HL-60/S4 treated with retinoic acid at 250 ng/mL for 4 days and 3 days (cell line): ENCODE measurements around the gene APAF1.

Experiments
- in situ Hi-C: fragments of 300-500 bp; cut with MboI; formaldehyde crosslinking; loops from 2 replicates; pipeline ENCODE4 v1.7.0; 2022; ENCODE audit warnings: low sequenced_read_pairs

APAF1 gene

DNA sequence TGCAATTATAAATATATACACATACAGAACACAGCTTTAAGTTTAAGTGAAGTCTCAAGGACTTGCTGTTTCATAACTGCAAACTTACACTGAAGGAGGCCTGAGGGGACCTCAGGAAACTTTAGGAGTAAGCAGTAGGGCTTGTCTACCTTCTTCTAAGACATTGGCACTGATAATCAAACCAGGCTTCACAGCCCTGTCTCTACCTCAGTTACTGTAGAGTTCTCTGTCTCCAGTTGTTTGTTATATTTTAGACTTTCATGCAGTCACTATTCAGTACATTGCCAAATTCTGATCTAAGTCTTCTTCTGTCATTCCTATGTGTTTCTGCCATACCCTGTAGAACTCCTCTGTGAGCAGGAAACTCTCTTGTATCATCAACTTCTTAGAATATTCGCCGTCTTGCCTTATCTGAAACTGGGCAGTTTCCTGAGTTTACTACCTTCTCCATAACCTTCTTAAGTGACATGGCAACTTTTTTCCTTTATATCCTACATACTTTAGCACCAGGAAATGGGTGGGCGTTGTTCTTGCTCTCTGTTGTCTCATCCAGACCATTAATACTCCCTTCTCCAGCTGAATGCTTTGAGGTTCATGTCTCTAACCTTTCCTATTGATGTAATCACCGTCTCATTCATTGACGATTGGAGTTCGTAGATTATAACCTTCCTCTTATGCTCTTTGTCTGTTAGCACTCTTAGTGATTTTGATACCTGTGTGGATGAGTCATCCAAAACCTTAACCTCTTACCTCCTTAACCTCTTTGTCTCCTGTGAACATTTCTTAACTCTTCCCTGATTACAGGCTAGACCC lies 11.4 kb downstream of the APAF1 start:
- in situ Hi-C loops, result no loop called here

- in situ Hi-C loops, result no loop called here
Measured at GRCh38 chr12:98660521-98660920, 15.4 kb downstream of the APAF1 start.

DNA sequence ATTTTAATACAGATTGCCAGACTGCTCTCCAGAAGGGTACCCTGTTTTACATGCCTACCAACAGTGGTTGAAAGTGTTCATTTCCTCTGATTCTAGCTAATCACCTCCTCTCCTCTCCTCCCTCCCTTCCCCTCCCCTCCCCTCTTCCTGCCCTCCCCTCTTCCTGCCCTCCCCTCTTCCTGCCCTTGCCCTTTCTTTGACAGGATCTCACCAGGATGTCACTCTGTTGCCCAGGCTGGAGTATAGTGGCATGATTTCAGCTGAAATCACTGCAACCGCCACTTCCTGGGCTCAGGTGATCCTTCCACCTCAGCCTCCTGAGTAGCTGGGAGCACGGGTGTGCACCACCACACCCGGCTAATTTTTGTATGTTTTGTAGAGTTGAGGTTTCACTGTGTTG lies 24.7 kb downstream of the APAF1 start:
- in situ Hi-C loops, result no loop called here

DNA sequence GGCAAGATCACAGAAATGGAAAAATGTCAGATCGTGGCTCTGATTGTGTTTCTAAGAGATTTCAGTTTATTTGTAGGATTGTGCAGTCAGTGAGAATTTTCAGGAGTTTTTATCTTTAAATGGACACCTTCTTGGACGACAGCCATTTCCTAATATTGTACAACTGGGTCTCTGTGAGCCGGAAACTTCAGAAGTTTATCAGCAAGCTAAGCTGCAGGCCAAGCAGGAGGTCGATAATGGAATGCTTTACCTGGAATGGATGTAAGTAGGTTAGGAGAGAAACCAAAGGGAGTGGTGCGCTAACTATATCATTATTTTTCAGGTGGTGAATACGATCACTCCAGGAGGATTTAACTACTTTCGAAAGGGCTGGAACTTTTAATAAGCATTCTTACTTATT lies 26.4 kb downstream of the APAF1 start:
- in situ Hi-C loops, result no loop called here

- in situ Hi-C loops, result no loop called here
Measured at GRCh38 chr12:98674841-98675240, 29.8 kb downstream of the APAF1 start.

DNA sequence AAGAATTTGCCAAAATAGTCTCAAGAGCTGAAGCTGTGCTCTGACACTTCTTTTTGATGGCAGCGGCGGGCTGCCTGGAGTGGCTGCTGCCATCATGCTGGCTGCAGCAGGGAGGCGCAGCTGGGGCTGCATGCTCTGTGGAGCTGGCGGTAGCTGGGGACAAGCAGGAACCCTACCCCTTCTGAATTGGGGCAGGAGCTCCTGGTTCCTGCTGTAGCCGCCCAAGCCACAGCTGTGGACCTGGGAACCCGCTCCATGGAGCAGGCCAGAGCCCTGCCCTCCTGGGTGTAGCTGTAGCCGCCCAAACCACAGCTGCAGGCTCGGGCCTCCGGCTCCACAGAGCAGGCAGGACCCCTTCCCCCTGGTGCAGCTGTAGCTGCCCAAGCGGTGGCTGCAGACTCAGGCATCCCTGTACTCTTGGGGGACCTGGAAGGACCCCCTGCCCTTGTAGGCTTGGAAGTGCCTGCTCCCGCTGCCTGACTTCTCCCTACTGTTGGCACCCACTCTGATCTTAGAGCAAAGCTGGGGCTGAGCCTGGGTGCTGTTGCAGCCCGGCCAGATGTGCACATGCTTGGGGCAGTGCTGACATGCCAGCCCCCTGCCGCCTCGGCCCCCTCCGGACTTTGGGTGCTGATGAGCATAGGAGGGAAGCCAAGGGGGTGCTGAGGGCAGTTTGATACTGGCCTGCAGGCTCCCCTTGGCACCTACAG lies 33.3 kb downstream of the APAF1 start:
- in situ Hi-C loops, result no loop called here

- in situ Hi-C loops, result no loop called here
Measured at GRCh38 chr12:98678946-98679610, 34.0 kb downstream of the APAF1 start.

GRCh38 chr12:98679611-98680005 lies 34.5 kb downstream of the APAF1 start:
- in situ Hi-C loops, result no loop called here

DNA sequence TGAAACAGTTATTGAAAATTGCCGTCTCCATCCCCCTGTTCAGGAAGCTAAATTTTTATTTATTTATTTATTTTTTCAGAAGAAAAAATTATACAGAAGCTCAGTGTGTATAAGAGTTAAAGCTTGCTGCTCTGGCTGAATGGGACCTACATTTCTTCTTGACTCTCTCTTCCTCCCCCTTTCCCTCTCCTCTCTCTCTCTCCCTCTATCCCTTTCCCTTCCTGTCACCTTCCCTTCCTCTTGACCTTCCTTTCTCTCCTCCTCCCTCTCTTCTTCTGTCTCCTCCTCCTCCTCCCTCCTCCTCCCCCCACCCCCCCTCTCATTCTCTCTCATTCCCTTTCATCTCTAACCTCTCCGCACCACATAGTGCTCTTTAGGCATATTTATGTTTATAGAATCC lies 39.1 kb downstream of the APAF1 start:
- in situ Hi-C loops, result no loop called here

- in situ Hi-C loops, result no loop called here
Measured at GRCh38 chr12:98686603-98687002, 41.5 kb downstream of the APAF1 start.

- in situ Hi-C loops, result no loop called here
Measured at GRCh38 chr12:98691351-98691750, 46.3 kb downstream of the APAF1 start.

DNA sequence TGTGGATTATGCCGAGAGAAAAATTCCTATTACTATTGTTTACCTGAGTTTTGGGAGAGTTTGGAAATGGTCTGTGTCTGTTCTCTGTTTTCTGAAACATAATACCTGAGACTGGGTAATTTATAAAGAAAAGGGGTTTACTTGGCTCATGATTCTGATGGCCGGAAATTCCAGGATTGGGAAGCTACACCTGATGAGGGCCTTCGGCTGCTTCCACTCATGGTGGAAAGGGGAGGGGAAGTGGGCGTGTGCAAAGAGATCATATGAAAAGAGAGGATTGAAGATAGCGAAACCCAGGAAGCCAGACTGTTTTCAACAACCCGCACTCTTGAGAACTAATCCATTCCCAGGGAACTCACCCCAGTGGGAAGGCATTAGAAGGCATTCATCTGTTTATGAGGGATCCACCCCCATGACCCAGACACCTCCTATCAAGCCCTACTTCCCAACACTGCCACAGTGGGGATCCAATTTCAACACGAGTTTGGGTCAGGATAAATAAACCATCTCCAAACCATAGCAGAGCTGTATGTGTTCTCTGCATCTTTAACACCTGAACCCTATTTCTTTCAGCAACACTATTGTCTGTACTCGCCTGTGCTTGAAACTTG lies 51.1 kb downstream of the APAF1 start:
- in situ Hi-C loops, result no loop called here

GRCh38 chr12:98697209-98697608 lies 52.1 kb downstream of the APAF1 start:
- in situ Hi-C loops, result no loop called here

- in situ Hi-C loops, result no loop called here
Measured at GRCh38 chr12:98698603-98699463, 53.7 kb downstream of the APAF1 start.

- in situ Hi-C loops, result no loop called here
Measured at GRCh38 chr12:98699586-98699985, 54.5 kb downstream of the APAF1 start.

DNA sequence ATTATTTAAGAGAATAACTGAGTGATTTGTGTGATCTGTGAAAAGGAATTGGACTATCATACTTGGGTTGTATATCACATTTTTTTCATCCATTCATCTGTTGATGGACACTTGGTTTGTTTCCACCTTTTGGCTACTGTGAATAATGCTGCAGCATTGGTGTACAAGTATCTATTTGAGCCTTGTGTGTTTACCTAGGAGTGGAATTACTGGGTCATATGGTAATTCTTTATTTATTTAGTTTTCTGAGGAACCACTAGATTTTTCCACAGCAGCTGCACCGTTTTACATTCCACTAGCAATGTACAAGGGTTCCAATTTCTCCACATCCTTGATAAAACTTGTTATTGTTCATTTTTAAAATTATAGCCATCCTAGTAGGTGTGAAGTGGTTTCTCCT lies 56.1 kb downstream of the APAF1 start:
- in situ Hi-C loops, result no loop called here

DNA sequence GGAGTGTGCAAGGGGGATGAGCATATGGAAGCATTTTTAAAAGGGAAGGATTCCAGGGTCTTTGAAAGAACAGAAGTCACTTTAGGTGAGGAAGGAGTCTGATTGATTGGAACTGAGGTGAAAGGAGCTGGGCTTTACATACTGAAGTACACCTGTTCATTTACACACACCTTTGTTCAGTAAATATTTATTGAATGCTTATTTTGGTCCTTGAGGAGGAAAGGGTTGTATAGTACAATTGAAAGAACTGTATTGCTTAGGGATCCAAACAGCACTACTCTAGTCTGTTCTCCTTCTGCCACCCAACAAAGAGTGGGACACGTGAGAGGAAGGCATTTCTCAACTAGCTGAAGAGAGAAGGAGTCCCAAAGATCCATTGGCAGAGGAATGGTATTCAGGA lies 63.9 kb downstream of the APAF1 start:
- in situ Hi-C loops, result no loop called here

DNA sequence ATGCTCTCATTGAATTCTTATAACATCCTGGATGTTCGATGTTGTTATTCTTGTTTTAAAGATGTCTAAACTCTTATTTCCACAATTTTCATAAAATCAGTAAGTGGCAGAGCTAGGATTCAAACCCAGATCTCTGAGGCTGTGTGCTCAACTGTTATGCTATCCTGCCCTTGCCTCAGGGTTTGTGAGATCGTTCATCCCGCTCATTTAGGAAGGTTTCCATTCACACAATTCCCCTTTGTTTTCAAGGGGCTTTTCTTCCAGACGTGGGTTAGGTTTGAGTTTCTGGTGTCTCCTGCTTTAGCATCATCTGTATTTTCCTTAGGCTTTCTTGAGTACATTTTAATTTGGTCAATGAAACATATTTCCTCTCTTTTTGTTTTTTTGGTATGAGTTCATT lies 69.3 kb downstream of the APAF1 start:
- in situ Hi-C loops, result no loop called here

- in situ Hi-C loops, result no loop called here
Measured at GRCh38 chr12:98719515-98720504, 74.7 kb downstream of the APAF1 start.
